Left hindlimb (tissue), 1 donor: ENCODE results near the gene ACAA2.

ENCODE experiments used
- DNase-seq: peaks from one replicate; pipeline ENCODE4 v3.0.0-alpha.2; 2018

The ACAA2 gene

GRCh38 chr18:49738721-49739120 is 74.6 kb downstream of the ACAA2 start:
- DNase-seq = peak; percentile 70

- no peak for DNase-seq
Measured at GRCh38 chr18:49734836-49735235, 78.5 kb downstream of the ACAA2 start.

DNA sequence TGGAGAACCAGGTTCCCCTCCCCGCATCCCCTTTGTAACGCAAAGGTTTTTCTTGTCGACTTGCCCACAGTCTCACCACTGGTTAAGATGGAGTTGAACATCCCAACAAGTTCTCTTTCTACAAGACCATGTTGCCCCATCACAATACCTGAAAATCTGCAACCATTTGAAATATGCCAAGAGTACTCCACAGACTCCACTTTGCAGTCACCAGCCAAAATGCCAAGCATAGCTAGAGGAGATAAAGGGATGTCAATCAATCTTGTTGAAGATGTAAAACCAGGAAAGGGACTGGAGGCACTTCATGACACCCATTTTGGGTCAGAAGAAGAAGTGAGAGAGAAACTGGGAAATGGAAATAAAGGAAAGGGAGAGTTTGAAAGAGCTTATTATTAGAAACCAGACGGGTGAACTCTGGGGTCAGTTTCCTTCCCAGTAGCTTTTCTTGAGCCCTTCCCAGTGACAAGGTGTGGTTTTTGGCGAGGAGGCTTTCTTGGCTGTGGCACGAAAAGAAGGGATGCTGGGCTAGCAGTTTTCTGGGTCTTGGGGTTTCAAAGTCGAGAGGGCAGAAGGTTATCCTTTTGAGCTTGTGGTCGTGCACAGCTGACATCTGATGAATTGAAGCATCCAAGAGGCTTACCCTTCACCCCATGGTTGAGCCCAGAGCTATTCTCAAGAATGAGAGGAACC is 79.3 kb downstream of the ACAA2 start:
- DNase-seq = no peak

- DNase-seq = no peak
Measured at GRCh38 chr18:49733321-49733720, 80.0 kb downstream of the ACAA2 start.
